NCI-H1694 (cell line): ENCODE data around the gene SF3A2.

ENCODE experiments used
- DNase-seq: peaks from one replicate; lab custom pipeline; 2025; lab: John Stamatoyannopoulos, UW

The SF3A2 gene

DNA sequence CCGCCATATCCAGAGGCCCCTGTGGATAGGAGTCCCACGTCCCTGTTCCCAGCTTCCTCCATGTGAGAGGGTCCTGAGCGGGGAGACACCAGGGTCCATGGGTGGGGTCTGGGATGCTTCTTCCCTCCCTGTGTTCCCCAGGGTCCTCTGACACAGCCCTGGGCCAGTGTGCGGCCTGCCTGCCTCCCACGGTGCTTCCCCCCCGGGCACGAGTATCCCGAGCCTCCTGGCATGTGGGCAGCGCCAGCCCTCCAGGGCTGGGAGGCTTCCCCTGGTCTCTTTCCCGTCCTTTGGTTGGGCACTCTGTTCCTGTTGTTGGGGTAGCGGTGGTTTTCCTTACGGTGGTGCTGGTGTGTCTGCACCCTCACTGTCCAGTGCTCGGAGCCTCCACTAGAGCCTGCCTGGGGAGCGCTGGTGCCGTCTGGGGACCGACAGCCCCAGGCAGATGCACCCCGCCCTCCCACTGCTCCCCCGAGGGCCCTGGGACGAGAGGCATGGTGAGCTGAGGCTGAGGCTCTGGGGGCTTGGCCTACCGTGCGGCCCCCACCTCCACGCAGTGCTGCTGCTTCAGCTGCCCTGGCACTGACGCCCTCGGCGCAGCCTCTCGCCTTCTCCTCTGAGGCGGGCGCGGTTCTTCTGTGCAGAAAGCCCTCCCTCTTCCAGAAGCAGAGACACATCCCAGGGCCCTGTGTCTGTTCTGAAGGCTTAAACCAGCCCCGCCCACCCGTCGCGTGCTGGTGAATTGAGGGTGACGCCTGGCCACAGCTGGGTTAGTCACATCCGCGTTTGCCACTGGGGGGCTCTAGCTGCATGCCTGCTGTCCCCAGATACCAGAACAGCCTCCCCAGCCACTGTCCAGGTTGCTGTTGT, 28.4 kb upstream of the SF3A2 start:
- no peak for DNase-seq

DNA sequence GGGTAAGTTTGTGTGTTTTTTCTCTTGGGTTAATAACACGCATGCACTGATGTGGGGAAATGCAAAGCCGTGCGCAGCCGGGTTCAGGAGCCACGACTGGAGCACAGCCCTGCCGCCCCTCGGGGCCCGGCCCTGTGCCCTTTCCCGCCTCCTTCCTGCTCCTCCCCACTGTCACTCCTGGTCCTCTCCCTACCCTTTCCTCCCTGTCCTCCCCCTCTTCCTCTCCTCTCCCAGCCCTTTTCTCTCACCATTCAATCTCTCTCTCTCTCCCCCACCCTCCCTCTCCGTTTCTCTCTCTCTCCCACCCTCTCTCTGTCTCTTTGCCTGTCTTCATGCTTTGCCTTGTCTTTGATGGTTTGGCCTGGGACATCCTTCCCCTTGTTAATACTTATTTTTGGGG, 27.6 kb upstream of the SF3A2 start:
- DNase-seq, result no peak

DNA sequence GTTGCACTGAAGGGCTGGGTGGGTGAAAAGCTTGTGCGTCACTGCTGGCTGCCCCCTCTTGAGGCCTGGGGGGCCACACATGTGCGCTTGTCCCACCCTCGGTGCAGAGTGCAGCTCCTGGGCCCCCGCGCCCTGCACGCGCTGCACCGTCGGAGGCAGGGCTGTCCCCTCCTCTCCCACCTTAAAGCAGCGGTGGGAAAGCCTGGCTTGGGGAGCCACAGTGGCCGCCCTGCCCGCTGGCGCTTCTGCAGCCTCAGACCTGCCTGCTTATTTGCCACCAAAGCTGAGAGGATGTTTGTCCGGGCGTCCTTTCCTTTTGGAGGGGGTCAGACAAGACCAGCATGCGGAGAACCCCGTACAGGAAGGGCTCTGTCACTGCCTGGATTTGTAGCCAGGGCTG, 27.2 kb upstream of the SF3A2 start:
- no peak for DNase-seq

DNA sequence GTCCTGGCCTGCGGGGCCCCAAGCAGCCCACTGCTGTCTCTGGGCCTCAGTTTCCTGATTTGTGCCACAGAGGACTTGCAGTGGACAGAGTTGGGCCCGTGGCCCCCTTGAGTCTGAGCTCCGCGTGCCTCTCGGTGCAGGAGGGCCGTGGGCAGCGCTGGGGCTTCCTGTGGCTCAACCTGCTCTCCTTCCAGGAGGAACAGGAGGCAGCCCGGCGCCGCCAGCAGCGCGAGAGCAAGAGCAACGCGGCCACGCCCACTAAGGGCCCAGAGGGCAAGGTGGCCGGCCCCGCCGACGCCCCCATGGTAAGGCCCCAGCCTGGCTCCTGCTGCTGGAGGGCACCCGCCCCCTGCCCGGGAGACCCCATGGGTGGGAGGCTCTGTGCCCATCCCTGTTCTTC, 26.4 kb upstream of the SF3A2 start:
- DNase-seq, result no peak

DNA sequence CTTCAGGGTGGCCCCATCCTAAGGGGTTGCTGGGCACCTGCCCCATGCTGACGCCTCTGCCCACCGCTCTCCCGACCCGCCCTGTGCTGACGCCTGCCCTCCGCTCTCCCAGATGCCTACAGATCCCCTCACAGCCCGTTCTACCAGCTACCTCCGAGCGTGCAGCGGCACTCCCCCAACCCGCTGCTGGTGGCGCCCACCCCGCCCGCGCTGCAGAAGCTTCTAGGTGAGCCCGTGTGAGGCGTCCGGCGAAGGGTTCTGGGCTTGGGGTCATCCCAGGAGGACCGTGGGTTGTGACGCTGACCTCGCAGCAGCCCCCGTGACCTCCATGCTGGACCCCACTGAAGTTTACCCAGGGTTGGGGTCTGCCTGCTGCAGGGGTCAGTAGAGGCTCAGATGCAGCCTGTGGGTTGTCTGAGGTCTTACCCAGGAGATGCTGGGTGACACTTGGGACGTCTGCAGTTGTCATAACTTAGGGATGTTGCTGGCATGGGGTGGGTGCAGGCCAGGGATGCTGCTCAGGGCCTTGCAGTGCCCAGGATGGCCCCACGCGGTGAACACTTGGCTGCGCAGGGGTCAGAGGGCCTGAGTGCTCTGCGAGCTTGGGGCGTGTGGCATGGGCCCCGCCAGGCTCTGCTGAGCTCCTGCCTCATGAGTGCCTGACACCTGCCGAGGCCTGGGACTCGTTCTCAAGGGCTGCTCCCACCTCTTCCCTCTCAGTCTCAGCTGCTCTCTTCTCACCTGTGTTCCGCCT, 25.5 kb upstream of the SF3A2 start:
- DNase-seq, result no peak

DNA sequence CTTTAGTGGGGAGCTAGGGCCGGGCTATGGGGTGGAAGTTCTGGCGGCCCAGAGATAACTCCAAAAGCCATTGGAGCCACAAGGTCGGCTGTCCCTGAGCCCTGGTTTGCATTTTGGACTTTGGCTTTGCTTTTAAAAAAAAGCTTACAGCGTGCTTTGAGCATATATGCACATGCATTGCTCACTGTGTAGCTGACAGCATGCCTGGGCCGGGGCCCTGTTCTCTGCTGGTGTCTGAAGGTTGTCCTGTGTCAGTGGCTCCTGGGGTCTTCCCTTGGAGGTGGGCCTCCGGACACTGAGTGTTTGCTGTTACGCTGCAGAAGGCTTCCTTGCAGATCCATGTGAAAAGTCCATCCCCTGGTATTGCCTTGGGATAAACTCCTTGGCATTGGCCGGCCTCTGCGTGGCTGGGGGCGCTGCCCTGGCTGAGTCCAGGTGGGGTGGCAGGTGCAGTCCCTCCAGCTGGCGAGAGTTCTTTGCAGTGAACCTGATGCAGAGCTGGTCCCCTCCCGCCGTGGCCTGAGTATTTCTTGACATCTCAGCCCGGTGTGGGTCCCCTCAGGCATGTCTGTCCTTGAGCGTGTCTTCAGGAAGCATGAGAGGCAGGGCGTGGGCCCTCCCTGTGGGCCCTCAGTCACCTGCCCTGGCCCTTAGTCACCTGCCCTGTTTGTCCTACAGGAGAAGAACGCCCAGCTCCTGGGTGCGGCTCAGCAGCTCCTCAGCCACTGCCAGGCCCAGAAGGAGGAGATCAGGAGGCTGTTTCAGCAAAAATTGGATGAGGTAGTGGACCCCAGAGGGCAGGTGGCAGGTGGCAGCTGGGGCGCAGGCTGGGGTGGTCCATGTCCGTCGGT, 23.5 kb upstream of the SF3A2 start:
- no peak for DNase-seq

DNA sequence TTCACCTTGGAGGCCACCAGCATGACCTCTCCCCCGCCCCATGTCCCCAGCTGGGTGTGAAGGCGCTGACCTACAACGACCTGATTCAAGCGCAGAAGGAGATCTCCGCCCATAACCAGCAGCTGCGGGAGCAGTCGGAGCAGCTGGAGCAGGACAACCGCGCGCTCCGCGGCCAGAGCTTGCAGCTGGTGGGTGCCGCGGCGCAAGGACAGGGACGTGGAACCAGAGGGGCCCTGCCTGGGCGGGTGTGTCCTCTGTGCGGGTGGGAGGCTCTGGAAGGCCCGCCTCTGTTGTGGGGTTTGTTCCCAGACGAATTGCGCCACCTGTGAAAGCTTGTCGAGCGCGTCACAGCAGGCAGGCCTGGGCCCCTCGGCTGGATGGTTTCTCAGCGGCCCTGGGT, 22.8 kb upstream of the SF3A2 start:
- DNase-seq, result no peak

DNA sequence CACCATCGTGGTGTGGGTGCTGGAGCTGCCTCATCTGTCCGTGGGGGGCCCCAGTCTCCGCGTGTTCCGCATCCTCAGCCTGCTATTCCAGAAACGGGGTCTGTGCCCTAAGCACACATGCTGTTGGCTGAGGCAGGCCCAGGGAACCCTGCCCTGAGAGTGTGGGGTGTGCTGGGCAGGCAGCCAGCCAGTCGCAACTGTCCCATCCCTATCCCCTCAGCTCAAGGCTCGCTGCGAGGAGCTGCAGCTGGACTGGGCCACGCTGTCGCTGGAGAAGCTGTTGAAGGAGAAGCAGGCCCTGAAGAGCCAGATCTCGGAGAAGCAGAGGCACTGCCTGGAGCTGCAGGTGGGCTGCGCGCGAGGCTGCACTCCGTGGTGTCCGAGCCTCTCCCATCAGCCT, 22.4 kb upstream of the SF3A2 start:
- DNase-seq, result no peak

DNA sequence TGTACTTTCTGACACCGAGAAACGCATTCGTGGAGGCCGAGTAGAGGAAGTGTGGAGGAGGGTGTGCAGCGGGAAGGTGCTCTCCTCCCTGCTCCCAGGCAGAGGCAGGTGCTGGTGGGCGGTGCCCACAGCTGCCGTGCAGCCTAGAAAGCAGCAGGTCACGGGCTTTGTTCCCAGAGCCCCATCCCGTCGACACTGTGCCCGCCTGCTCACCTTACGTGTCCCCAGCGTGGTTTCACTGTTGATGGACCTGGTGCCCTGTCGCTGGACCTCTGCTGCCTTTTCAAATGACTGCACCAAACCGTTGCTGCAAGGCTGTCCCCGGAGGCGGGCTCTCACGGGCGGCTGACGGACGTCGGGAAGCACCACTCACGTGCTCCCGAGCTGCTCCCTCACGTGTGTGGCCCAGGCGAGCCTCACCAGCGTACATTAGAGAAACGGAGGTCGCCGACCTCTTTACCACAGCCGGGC, 21.3 kb upstream of the SF3A2 start:
- DNase-seq, result no peak

DNA sequence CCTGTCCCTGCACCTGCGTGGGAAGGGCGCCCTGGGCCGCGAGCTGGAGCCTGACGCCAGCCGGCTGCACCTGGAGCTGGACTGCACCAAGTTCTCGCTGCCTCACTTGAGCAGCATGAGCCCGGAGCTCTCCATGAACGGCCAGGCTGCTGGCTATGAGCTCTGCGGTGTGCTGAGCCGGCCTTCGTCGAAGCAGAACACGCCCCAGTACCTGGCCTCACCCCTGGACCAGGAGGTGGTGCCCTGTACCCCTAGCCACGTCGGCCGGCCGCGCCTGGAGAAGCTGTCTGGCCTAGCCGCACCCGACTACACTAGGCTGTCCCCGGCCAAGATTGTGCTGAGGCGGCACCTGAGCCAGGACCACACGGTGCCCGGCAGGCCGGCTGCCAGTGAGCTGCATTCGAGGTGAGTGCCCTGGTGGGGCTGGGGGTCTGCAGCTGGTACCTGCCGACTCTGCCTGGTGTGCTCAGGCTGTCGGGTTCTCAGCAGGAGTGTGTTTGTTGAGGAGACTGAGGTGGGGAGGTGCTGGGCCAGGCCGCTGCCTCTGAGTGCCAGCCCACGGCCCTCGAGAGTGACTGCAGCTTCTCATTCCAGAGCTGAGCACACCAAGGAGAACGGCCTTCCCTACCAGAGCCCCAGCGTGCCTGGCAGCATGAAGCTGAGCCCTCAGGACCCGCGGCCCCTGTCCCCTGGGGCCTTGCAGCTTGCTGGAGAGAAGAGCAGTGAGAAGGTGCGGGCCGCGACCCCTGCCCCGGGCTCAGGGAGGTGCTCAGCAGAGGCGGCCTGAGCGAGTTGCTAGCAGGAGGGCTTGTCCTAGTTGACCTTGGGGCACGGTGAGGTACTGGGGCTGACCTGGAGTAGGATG, 20.0 kb upstream of the SF3A2 start:
- DNase-seq, result no peak

DNA sequence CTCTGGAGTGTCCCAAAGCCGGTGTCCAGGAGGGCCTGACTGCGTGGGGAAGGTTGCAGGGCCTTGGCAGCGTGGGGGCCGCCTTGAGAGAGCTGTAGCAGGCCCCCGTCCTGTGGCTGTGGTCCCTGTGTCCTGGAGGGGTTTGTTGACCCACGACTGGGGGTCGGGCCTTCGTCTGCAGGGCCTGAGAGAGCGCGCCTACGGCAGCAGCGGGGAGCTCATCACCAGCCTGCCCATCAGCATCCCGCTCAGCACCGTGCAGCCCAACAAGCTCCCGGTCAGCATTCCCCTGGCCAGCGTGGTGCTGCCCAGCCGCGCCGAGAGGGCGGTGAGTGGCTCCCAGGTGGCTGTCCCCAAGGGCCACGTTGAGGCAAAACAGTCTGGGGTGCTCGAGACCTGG, 19.0 kb upstream of the SF3A2 start:
- no peak for DNase-seq

DNA sequence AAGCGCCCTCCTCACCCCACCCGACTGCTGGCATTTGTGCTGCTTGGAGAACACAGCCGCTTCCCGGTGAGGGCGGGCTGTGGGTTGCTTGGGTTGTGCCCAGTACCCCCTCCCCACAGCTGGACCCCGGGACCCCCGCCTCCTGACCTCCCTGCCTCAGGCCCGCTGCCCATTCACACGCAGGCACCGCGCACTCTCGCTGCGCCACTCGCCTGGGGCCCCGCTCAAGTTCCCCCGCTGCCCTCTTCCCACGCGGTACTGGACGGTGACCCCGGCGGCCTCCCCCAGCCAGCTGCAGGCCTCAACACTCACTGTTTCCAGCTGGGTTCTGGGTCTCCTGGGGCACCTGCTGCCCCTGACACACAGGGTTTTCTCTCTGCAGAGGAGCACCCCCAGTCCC, 16.9 kb upstream of the SF3A2 start:
- no peak for DNase-seq

DNA sequence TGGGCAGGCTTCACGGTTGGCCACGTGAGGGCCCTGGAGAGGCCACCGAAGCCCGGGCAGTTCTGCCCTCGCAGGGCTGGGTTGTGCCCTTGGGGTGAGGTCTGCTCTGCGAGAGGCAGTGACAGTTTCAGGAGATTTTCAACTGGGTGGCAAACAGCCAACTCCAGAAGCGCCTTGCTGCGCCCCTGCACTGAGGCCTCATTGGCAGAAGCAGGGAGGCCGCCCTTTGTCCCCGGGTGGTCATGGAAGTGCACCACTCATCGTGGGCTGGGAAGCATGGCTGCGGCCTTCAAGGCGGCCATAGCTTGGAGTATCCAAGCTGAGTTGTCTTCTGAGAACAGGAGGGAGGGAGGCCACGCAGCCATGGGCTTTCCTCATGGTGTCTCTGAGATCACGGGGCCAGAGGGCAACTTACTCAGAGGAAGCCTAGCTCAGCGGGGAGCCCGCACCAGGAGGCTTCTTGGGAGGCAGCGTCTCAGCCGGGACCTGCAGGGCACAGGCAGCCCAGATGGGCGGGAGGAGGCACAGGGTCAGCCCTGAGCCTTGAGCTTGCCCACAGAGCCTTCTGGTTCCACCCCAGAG, 15.3 kb upstream of the SF3A2 start:
- DNase-seq, result no peak

DNA sequence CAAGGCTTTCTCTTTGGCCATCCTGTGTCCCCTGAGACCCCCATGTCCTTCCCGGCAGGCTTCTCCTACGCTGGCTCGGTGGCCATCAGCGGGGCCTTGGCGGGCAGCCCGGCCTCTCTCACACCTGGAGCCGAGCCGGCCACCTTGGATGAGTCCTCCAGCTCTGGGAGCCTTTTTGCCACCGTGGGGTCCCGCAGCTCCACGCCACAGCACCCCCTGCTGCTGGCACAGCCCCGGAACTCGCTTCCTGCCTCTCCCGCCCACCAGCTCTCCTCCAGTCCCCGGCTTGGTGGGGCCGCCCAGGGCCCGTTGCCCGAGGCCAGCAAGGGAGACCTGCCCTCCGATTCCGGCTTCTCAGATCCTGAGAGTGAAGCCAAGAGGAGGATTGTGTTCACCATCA, 14.7 kb upstream of the SF3A2 start:
- no peak for DNase-seq

DNA sequence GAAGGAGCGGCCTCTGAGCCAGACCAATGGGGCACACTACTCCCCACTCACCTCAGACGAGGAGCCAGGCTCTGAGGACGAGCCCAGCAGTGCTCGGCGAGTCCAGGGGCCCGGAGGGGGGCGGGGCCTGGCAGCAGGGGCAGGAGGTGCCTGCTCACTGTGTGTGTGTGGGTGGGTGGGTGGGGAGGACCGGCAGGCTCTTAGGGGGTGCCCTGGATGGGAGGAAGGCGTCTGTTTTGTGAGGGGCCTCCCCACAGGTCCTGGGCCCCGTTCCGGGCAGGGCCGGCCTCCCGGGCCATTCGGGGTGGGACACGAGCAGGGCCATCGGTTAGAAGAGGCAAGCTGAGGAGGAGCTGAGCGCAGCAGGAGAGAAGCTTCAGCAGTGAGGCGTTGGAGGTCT, 13.2 kb upstream of the SF3A2 start:
- no peak for DNase-seq

DNA sequence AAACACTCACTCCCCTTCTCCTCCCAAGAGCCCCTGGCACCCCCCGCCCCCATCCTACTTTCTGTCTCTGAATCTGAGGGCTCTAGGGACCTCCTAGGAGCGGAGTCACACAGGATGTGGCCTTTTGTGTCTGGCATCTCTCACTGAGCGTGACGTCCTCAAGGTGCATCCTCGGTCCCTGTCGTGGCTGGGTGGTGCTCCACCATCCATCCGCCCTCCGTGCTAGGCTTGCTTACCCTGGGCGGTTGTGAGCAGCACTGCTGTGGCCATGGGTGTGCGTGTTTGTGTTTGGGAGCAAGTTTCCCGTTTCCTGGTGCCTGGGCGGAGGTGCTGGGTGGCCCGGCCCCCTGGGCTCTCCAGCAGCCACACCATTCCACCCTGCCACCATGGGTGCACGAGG, 12.7 kb upstream of the SF3A2 start:
- DNase-seq, result no peak

DNA sequence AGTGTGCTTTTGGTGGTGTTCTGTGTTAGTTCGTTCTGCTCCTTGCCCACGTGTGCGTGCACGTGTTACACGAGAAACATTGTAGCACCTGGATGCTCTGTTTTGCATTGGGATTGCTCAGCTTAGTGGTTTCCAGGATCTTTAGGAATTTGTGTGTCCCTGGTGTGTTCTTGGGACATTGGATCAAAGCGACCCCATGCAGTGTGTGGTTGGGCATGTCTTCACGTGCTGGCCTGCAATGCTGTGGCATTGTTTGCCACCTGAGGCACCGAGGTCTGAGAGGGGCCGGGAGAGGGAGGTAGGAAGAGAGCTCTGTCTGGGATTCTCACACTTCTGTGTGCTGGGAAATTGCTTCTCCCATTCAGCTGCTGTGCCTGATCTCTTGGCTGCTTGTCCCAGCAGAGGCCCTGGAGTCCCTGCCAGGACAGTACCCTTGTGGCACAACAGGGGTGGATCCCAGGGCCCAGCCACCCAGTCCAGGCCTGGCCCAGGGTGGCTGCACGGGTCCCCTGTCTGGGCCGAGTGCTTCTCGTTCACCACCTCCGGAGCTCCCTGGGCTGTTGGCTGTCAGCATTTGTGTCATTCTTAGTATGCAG, 11.8 kb upstream of the SF3A2 start:
- DNase-seq, result no peak

DNA sequence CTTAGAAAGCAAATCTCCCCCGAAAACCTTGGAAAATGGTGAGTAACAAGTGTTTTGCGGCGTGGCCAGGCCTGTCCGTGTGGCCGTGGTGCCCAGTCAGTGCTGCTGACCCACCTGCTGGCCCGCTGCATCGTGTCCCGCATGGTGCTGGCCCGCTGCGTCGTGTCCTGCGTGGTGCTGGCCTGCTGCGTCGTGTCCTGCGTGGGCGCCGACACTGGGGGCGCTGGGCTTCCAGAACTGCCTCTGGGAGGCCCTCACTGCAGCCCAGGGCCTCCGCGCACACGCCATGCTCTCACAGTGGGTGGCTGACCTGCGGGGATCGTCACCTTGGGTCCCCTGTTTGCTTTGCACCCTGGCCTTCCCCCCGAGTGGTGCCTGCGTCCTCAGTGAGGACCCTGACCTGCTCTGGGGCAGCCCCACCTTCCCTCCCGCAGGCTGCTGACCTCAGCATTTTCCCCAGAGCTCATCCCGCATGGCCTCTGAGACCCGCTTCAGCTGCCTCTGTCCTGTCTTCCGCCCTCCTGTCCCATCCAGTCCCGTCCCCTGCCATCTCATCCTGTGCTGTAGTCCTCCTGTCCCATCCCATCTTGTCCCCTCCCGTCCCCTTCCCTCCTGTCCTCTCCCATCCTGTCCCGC, 11.1 kb upstream of the SF3A2 start:
- no peak for DNase-seq

DNA sequence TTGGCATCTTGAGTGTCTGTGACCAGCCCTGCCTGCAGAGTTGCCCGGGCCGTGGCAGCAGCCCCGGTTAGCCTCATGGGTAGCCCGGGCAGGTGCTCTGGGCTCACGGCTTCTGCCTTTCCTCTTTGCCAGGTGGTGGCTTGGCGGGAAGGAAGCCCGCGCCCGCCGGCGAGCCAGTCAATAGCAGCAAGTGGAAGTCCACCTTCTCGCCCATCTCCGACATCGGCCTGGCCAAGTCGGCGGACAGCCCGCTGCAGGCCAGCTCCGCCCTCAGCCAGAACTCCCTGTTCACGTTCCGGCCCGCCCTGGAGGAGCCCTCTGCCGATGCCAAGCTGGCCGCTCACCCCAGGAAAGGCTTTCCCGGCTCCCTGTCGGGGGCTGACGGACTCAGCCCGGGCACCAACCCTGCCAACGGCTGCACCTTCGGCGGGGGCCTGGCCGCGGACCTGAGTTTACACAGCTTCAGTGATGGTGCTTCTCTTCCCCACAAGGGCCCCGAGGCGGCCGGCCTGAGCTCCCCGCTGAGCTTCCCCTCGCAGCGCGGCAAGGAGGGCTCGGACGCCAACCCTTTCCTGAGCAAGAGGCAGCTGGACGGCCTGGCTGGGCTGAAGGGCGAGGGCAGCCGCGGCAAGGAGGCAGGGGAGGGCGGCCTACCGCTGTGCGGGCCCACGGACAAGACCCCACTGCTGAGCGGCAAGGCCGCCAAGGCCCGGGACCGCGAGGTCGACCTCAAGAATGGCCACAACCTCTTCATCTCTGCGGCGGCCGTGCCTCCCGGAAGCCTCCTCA, 10.4 kb upstream of the SF3A2 start:
- DNase-seq, result no peak
